Neural progenitor cell (in vitro differentiated cells): ENCODE measurements around the gene C5AR1.

Experiments
- CTCF ChIP-seq: fragments of 200-600 bp; sonication (generic); IDR thresholded peaks from 2 replicates; pipeline ENCODE4 v1.5.1; 2017; ENCODE audit warnings: antibody characterized with exemption, mild to moderate bottlenecking
- EZH2 ChIP-seq: fragments of 200-600 bp; sonication (generic); IDR thresholded peaks from 2 replicates; pipeline ENCODE4 v1.6.1; 2017; ENCODE audit warnings: antibody characterized with exemption, mild to moderate bottlenecking, moderate library complexity

- TF ChIP-seq CTCF (no peak), EZH2 (no peak)
These were observed 6.9 kb downstream of the C5AR1 start for GRCh38 chr19:47316513-47316912.
